Measurements from ENCODE around the gene CEBPG.

CEBPG gene

DNA sequence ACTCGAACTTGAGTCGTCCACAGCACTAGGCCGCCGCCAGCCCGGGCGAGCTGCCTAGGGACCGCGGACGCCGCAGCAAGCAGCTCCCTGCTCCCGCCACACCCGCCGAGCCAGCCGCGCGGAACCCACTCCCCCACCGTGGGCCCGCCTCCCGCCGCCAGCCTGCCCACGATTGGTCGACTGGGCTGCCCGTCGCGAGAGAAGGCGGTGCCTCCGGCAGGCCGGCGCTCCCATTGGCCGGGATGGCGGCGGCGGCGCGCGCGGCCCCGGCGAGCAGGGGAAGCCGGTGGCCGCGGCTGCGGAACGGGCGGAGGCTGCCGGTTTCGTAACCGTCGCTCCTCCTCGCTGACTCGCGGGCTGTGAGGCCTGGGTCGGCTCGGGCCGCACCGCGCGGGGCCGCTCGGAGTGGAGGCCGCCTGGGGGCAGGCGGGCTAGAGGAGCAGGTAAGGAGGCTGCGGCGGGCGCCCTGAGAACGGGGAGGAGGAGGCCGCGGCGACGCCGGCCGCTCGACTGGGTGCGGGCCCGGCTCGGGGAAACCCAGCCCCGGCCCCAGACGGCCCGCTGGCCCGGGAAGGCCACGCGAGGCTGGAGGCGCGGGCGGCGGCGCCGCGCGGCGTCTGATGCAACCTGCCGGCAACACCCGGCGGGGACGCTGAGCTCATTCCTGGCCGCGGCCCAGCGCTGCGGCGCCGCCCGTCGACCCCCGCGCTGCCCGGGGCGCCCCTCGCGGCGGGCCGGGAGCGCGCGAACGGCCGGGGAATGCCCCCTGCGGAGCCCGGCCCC is at the start of gene CEBPG:
Gene CEBPG (plus strand): TSS at position 257 of the 783 bp plus-strand sequence. CDS start 5,531 bp downstream, outside the sequence.
- DNase-seq: peak; percentile 93

DNA sequence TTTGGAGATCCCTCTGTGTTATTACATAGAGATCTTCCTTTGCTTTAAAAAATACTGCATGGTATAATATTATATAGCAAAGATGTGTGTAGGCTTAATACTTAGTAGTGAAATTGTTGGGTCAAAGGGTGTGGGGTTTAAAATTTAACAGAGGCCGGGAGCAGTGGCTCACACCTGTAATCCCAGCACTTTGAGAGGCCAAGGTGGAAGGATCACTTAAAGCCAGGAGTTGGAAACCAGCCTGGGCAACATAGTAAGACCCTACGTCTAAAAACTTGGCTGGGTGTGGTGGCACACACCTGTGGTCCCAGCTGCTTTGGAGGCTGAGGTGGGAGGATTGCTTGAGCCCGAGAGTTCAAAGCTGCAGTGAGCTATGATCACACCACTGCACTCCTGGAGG is 48.9 kb upstream of the CEBPG start:
- DNase-seq: no peak

DNA sequence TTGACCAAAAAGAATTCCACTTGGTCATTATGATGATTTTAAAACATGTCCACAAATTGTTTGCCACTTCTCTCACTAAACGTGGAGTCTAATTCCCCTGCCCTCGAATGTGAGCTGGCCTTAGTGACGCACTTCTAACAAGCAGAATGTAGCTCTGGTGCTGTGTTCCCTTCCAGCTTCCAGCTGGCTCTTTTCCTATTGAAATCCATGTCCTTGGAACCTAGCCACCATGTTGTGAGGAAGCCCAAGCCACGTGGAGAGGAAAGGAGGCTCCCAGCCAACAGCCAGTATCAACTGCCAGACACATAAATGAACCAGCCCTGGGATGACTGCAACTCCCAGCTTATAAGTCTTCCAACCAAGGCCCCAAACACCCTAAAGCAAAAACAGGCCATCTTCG is 47.6 kb upstream of the CEBPG start:
- DNase-seq: no peak

DNA sequence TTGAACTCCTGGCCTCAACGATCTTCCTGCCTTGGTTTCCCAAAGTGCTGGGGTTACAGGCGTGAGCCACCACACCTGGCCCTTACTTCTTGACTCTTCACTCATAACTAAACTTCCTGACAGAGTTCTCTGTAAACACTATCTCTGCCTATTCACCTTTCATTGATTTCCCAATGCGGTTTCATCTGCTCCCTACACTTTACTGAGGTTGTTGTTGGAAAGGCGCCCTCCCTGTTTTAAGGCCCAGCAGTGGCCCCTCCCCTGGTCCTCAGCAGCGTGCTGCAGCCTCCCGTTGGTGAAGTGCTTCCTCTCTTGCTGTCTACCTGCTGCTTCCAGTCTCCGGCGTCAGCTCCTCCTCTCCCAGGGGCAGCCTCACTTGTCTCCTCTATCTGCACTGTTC is 44.4 kb upstream of the CEBPG start:
- no peak for DNase-seq

DNA sequence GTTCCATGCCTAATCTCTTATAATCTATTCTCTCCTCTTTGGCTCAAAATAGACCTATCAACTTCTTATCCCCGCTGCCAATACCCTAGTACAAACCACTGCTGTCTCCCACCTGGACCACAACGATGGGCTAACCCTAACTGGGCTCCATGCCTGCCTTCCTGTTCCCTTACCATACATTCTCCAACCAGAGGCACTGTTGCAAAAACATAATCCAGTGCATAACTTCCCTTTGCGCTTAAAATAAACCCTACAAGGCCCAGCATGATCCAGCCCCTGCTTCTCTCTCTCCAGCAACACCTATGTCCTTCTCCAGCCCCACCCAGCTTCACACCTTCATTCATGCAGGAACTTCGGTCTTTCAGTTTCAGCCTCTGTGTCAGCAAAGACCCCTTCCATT is 43.8 kb upstream of the CEBPG start:
- no peak for DNase-seq

DNA sequence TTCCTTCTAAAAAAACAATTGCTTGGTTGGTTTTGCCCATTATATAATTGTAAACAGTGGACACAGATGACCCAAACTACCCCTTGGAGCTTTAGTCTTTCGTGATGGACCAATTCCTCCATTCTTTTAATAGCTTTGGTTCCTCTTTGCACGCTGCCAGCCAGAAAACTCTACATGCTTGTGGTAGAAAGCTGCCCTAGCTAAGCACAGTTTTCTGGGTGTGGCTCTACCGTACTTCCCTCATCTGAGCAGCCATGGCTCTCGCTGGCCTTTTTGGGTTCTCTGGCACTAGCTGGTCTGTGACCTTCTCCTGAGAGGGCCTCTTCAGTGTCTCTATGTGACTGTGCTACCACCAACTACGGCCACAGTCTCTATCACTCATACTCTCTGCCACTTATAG is 41.3 kb upstream of the CEBPG start:
- DNase-seq: no peak

DNA sequence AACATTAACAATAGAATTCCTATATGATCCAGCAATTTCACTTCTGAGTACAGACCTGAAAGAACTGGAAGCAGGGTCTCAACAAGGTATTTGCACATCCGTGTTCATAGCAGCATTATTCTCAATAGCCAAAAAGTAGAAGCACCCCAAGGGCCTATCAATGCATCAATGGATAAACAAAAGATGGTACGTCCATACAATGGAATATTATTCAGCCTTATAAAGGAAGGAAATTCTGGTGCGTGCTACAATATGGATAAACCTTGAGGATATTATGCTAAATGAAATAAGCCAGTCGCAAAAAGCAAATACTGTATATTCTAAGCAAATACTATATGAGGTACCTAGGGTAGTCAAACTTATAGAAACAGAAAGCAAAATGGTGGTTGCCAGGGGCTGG is 40.4 kb upstream of the CEBPG start:
- no peak for DNase-seq

DNA sequence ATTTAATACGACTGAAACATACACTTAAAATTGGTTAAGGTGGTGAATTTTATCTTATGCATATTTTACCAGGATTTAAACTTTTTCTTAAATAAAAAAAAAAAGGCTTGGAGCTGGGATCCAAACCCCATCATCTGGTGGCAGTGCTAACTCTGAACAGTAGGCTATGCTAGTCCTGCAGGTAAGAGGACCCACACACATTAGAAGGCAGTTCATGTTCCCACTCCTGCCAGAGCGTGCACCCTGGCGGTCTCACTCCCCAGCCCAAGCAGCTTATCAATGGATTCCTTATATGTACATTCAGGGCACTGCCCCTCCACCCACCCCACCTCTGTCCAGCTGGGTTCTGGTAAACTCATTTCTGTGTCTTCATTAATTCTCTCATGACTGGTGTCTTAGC is 39.9 kb upstream of the CEBPG start:
- DNase-seq: no peak

DNA sequence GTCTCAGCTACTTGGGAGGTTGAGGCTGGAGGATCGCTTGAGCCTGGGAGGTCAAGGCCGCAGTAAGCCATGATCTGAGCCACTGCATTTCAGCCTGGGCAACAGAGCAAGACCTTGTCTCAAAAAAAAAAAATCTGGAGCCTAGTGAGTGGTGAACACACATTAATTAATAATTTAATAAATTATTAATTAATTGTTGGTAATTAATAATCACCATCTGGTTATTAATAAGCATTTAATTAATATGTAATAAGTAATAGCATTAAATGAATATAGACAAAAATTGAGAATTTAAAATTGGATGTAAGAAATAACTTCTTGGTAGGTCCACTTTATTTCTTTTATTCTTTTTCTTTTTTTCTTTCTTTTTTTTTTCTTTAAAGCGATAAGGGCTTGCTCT is 39.2 kb upstream of the CEBPG start:
- no peak for DNase-seq

DNA sequence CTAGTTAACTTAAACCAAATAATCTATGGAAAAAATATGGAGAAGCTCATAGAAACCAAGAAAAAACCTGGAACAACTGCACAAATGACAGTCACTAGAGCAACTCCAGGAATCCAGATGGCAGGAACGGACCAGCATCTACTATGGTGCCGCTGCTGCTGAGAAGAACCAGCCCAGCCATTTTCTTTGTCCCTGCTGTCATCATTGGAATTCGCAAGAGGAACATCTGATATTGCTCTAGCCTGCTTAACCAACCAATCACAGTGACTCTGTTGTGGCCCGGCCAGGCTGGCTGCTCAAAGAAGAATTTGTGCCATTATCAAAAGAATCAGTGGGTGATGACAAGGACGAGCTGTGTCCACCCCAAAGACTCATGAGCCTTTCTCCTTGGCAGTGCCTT is 38.1 kb upstream of the CEBPG start:
- DNase-seq: no peak

DNA sequence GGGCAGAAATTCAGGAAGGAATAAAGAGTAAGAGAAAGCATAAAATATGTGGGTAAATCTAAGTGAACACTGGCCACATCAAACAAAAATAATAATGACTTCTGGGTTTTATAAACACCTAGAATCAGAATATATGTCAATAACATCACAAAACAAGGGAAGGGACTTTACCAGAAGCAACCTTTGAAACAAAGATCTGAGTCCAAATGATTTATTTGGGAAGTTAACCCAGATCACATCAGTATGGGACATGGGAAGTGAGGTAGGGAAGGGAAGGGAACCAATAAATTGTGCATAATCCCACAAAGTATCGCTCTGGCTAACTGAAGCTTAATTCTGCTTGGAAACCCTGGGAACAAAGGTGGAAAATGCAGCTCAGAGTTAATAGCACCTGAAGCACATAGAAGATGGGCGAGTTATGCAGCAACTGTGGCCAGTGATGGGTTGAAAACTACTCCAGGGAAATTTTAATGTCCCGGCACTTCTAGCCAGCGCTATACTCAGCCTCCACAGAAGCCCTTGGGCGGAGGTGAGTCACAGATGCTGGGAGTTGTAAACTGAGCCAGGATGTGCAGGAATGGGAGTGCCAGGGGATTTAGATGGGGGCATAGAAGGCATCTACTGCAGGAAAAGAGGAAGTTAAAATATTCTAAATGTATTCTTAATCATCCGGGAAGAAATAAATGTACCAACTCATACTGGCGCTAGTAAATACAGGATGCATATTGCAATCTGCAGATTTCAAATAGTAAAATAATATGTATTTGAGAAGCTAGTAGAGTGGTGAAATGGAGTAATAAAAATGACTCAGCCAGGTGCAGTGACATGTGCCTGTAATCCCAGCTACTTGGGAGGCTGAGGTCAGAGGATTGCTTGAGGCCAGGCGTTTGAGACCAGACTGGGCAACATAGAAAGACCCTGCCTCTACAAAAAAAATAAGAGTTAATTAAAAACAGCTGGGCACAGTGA is 34.2 kb upstream of the CEBPG start:
- no peak for DNase-seq

DNA sequence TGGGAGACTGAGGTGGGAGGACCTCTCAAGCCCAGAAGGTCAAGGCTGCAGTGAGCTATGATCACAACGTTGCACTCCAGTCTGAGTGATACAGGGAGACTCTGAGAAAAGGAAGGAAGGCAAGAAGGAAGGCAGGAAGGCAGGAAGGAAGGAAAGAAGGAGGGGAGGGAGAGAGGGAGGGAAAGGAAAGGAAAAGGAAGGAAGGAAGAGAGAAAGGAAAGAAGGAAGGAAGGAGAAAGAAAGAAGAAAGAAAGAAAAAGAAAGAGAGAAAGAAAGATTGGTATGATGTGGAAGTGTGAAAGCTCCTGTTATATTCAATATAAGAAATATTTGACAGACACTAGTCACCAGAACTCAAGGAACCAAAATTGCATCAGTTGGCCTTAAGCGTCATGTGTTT is 32.5 kb upstream of the CEBPG start:
- DNase-seq: no peak

DNA sequence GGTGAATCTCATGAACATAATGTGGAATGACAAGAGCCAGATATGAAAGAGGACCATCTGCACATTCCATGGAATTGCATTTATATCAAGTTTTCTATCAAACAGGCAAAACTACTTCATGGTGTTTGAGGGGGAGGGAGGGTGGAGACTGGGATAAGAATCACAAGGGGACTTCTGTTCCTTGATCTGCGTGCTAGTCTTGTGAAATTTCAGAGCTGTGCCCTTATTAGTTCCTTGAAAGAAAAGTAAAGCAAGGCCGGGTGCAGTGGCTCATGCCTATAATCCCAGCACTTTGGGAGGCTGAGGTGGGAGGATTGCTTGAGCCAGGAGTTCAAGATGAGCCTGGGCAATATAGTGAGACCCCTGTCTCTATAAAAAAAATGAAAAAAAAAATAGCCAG is 30.2 kb upstream of the CEBPG start:
- no peak for DNase-seq

DNA sequence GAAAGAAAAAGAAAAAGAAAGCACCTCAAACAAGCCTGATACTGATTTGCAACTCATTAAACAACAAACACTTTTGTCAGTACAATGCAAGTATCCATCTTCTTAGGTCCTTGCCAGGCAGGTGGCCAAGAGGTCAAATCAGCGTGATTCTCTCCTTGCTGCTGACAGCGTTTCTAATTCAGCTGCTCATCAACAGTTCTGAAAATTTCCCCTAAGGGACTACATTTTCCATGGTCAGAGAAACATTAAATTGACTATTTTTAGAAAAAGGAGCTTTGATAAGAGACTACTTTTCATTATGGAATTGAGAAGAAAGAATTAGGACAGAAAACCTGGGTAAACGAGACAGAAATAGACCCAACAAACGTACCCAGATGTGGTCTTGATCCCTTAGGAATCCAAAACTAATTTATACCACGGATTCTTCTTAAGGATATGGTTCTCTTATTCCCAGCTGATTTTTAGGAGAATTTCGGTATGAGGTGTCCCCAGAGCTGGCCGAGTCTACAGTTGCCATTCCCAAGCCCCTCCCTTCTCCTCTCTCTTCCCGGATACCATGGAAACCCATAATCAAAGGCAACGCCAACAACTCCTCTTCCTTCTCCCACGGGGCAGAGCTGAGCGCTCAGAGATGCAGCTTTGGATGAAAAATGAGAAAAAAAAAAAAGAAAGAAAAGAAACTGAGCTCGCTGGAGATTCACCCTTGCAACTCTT is 29.5 kb upstream of the CEBPG start:
- no peak for DNase-seq

DNA sequence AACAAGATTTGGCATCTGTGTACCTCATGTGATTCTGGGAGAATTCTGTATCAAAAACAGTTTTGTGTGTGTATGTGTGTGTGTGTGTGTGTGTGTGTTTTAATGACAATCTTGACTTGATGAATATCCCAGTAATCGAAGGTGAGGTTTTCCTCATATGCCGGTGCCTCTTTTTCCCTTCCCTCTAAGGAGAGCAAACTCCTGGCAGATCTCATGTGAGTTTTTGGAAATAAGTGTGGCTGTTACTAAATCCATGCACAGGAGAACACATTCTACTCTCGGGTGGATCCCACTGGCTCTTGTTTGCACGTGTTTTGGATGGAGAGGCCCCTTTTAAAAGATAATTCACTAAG is 29.0 kb upstream of the CEBPG start:
- no peak for DNase-seq

DNA sequence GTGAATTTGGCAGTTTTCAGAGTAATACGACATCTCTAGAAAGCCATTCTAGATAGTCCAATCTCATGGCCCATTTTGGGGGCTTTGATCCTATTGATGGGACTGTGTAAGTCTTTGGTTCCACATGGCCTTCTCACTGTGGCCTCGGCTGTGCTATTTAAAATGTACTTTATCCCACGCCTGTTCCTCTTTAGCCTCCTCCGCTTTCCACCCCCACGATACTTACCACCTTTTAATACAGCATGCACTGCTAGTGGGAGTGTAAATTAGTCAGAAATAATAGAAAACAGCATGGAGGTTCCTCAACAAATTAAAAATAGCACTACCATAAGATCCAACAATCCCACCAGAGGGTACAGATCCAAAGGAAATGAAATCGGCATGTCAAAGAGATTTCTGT is 28.3 kb upstream of the CEBPG start:
- DNase-seq: no peak

DNA sequence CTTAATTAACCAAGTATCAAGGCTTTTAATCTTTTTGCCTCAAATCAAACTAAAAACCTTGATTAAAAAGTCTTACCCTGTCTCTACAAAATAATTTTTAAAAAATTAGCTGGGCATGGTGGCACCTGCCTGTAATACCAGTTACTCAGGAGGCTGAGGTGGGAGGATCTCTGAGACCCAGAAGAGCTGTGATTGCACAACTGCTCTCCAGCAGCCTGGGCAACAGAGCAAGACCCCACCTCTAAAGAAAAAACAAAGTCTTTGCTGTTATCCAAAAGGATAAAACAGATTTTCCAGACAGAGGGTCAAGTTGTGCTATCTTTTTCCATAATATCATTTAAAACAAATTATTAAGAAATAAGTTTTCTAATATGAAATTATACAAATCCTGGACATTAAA is 26.8 kb upstream of the CEBPG start:
- DNase-seq: no peak

DNA sequence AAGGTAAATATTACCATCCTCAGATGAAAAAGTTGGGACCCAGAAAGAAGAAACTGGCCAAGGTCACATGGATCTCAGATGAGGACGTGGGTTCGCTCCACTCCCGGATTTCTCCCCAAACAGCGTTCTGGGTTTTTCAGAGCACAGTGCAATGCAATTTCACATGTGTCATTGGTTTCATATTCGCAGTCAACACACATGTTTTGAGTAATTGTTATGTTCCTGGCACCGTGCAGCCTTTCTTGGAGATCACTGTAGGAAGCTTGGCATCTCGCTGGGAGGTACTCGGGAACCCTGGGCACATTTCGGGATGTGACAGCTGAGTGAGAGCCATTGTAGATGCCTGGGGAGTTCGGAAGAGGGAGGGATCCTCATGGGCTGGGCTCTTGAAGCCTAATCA is 26.2 kb upstream of the CEBPG start:
- DNase-seq: no peak

DNA sequence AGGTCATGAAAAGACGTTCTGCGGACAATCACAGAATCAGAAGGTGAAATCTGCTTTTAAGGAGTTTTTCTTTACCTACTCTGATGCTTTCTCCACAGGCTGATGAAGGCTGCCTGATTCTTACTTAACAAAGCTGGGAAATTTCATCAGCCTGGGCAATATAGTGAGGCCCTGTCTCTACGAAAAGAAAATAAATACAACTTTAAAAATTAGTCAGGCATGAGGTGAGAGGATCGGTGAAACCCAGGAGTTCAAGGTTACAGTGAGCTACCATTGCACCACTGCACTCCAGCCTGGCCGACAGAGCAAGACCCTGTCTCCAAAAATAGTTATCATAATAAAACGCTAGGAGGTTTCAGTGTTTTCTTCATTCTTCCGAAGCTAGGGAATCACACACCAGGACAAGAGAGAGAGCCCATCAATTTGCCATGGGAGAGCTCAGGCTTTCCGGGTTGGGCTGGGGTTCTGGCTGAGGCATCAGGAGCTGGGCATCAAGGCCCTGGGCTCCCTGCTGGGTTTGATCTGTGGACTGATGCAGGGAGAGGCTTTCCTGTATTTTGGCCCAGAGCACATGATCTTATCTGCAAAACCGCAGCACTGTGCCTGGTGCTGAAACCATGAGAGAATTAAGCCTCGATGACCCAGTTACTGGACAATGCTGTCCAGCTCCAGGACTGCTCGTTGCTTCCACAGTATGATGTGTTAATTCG is 25.1 kb upstream of the CEBPG start:
- no peak for DNase-seq

DNA sequence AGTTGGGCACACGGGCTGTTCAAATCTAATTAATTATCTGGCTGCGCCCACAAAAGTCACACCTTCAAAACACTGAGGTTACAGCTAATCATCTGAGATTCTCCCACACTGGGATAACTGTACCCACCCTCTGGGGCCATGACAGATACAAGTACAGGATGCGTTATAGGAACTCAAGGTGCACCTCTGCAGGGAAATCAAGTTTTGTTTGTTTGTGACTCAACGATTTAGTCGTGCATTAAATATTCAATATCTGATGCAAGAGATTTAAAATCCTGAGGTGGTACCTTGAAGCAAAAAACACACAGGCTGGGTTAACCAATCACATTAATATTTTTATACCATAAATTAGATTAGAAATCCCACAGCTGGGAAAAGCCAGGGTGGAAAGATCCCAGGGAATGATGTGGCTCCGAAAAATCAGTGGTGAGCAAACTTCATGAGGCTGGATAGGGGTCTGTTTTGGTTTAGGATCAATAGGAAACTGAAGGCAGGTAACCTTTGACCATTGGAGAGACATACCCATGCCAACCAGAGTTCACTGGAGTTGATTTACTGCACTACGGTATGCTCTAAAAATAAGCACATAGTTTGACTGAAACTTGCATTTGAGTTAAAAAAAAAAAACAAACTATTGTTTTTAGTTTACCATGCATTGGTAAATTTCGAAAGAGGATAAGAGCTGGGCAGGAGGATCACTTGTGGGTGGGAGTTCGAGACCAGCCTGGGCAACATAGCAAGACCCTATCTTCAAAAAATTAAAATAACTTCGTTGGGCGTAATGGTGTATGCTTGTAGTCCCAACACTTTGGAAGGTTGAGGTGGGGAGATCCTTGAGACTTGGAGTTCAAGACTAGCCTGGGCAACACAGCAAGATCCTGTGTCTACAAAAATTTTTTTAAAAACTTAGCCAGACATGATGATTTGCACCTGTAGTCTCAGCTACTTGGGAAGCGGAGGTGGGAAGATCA is 23.9 kb upstream of the CEBPG start:
- DNase-seq: no peak

DNA sequence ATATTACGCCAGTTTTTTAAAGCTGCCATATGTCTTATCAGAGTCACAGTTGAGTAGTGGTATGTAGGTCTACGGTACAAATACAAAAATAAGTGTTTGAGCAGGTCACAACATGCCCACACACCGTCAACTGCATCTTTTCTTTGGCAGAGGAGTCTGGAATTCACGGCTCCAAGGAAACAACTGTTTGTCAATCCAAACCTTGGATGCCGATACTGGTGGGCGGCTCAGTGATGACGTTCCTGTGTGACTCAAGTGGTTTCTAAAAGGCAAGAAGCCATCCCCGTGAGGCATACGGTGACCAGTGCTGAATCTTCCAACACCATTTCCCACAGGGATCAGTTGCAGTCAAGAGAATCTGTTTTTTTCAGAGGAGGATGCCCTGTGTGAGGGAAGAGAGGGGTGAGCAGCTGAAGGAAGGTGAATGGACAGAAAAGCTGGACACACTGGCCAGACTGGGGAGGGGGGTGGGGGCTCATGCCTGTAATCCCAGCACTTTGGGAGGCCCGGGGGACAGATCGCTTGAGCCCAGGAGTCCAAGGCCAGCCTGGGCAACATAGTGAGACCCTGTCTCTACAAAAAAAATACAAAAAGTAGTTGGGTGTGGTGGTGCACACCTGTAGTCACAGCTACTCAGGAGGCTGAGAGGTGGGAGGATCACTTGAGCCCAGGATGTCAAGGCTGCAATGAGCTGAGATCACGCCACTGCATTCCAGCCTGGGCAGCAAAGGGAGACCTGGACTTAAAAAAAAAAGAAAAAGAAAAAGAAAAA is 22.8 kb upstream of the CEBPG start:
- DNase-seq: no peak

All from CD4-positive, alpha-beta T cell treated with Interleukin-6 for 4 hours (primary cell).